ENCODE data around the gene FAM50A. TPM values are rescaled to one million over a fixed set of nuclear protein-coding genes. Genes with fewer than 3 reads are reported as not detected.

FAM50A gene
- total RNA-seq, 1 donor from 2014 or later = 92.2 TPM

DNA sequence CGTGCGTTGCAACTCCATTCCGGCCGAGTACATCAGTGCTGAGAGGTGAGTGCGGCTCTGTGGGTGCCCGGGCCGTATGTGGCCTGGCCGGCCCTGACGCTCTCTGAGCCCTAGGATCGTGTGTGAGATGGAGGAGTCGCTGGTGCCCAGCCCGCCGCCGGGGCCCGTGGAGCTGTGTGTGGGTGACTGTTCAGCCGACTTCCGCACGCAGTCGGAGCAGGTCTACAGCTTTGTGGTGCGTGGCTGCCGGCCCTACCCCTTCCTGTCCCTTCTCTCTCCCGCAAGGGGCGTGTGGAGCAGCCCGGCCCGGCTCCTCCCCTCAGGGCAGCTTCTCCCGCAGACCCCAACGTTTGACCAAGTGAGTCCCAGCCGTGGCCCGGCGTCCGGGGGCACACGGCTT, 22.1 kb downstream of the FAM50A start:
- Mint-ChIP-seq H3K36me3 (ENCODE audit: unreplicated experiment) (peaks cover 17% of the 10 kb centered on the region), H3K4me1 (ENCODE audit: unreplicated experiment) (peaks cover 2% of the 10 kb centered on the region), H3K27me3 (ENCODE audit: unreplicated experiment) (no peaks in the 10 kb centered on the region), H3K27ac (ENCODE audit: unreplicated experiment) (no peak overlapping the region), H3K9me3 (ENCODE audit: unreplicated experiment) (no peaks in the 10 kb centered on the region), H3K4me3 (ENCODE audit: unreplicated experiment) (no peak overlapping the region)
- TF ChIP-seq, protein P1, sequence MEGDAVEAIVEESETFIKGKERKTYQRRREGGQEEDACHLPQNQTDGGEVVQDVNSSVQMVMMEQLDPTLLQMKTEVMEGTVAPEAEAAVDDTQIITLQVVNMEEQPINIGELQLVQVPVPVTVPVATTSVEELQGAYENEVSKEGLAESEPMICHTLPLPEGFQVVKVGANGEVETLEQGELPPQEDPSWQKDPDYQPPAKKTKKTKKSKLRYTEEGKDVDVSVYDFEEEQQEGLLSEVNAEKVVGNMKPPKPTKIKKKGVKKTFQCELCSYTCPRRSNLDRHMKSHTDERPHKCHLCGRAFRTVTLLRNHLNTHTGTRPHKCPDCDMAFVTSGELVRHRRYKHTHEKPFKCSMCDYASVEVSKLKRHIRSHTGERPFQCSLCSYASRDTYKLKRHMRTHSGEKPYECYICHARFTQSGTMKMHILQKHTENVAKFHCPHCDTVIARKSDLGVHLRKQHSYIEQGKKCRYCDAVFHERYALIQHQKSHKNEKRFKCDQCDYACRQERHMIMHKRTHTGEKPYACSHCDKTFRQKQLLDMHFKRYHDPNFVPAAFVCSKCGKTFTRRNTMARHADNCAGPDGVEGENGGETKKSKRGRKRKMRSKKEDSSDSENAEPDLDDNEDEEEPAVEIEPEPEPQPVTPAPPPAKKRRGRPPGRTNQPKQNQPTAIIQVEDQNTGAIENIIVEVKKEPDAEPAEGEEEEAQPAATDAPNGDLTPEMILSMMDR (IDR thresholded peaks at IDR 0.05) = no peak
- DNase-seq (ENCODE audit: extremely low spot score, unreplicated experiment) = no peak

DNA sequence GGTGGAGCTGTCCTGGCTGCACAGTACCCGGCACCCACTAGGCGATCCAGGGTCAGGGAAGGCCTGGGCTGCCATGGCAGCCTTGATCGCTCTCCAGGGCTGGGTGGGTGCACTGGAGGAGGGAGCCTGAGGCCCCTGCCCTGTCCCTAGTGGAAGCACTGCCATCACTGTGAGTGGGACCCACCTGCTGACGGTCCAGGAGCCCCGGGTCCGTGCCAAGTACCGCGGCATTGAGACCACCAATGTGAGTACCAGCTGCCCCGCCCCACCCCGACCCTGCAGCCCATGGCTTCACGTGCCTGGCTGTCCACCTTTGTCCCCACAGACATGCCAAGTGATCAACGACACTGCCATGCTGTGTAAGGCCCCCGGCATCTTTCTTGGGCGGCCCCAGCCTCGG, 23.0 kb downstream of the FAM50A start:
- no peak overlapping the region for H3K4me3 Mint-ChIP-seq (ENCODE audit: unreplicated experiment)
- TF ChIP-seq, protein P1 (IDR thresholded peaks at IDR 0.05) = no peak
- H3K4me1 Mint-ChIP-seq (ENCODE audit: unreplicated experiment) = no peaks in the 10 kb centered on the region
- no peaks in the 10 kb centered on the region for H3K27me3 Mint-ChIP-seq (ENCODE audit: unreplicated experiment)
- no peak for DNase-seq (ENCODE audit: extremely low spot score, unreplicated experiment)
- H3K36me3 Mint-ChIP-seq (ENCODE audit: unreplicated experiment) = peaks cover 14% of the 10 kb centered on the region
- H3K9me3 Mint-ChIP-seq (ENCODE audit: unreplicated experiment) = no peaks in the 10 kb centered on the region
- H3K27ac Mint-ChIP-seq (ENCODE audit: unreplicated experiment) = no peak overlapping the region

DNA sequence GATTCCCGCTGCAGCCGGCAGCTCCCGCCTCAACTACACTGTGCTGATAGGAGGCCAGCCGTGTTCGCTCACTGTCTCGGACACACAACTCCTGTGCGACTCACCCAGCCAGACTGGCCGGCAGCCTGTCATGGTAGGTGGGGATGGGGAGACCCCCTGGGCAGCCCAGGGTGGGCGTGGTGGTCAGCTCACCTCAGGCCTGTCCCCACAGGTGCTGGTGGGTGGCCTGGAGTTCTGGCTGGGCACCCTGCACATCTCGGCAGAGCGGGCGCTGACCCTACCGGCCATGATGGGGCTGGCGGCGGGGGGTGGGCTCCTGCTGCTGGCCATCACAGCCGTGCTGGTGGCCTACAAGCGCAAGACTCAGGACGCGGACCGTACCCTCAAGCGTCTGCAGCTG, 23.6 kb downstream of the FAM50A start:
- DNase-seq (ENCODE audit: extremely low spot score, unreplicated experiment) = no peak
- Mint-ChIP-seq H3K4me1 (ENCODE audit: unreplicated experiment) (no peaks in the 10 kb centered on the region), H3K9me3 (ENCODE audit: unreplicated experiment) (no peaks in the 10 kb centered on the region), H3K36me3 (ENCODE audit: unreplicated experiment) (peaks cover 12% of the 10 kb centered on the region), H3K27me3 (ENCODE audit: unreplicated experiment) (no peaks in the 10 kb centered on the region), H3K27ac (ENCODE audit: unreplicated experiment) (no peak overlapping the region), H3K4me3 (ENCODE audit: unreplicated experiment) (no peak overlapping the region)
- TF ChIP-seq, protein P1 (IDR thresholded peaks at IDR 0.05) = no peak

- H3K27me3 Mint-ChIP-seq (ENCODE audit: unreplicated experiment) = no peaks in the 10 kb centered on the region
- TF ChIP-seq, protein P1 (IDR thresholded peaks at IDR 0.05) = no peak
Measured at GRCh38 chrX:154468217-154468616, 24.3 kb downstream of the FAM50A start.

GRCh38 chrX:154469114-154469513, 25.2 kb downstream of the FAM50A start:
- TF ChIP-seq, protein P1 (IDR thresholded peaks at IDR 0.05) = no peak
- H3K4me1 Mint-ChIP-seq (ENCODE audit: unreplicated experiment) = no peaks in the 10 kb centered on the region
- no peak overlapping the region for H3K27ac Mint-ChIP-seq (ENCODE audit: unreplicated experiment)
- DNase-seq (ENCODE audit: extremely low spot score, unreplicated experiment) = no peak
- no peaks in the 10 kb centered on the region for H3K27me3 Mint-ChIP-seq (ENCODE audit: unreplicated experiment)
- peaks cover 14% of the 10 kb centered on the region for H3K36me3 Mint-ChIP-seq (ENCODE audit: unreplicated experiment)
- H3K4me3 Mint-ChIP-seq (ENCODE audit: unreplicated experiment) = no peak overlapping the region
- H3K9me3 Mint-ChIP-seq (ENCODE audit: unreplicated experiment) = no peaks in the 10 kb centered on the region

More at GRCh38 chrX:154468217-154468616, 24.3 kb downstream of the FAM50A start:
- Mint-ChIP-seq H3K36me3 (ENCODE audit: unreplicated experiment) (peaks cover 9% of the 10 kb centered on the region), H3K9me3 (ENCODE audit: unreplicated experiment) (no peaks in the 10 kb centered on the region), H3K27ac (ENCODE audit: unreplicated experiment) (no peak overlapping the region), H3K4me1 (ENCODE audit: unreplicated experiment) (no peaks in the 10 kb centered on the region), H3K4me3 (ENCODE audit: unreplicated experiment) (no peak overlapping the region)
- DNase-seq (ENCODE audit: extremely low spot score, unreplicated experiment) = no peak

Measured in osteocyte (in vitro differentiated cells).